GM19099 (cell line): Measurements from ENCODE around the gene LPP.

Experiments used
- POLR2A ChIP-seq: IDR thresholded peaks from 3 replicates; pipeline ENCODE4 v1.6.1; 2011; ENCODE audit warnings: low read depth; ENCODE audit not compliant: insufficient read length; ENCODE audit errors: extremely low read depth

The LPP gene

DNA sequence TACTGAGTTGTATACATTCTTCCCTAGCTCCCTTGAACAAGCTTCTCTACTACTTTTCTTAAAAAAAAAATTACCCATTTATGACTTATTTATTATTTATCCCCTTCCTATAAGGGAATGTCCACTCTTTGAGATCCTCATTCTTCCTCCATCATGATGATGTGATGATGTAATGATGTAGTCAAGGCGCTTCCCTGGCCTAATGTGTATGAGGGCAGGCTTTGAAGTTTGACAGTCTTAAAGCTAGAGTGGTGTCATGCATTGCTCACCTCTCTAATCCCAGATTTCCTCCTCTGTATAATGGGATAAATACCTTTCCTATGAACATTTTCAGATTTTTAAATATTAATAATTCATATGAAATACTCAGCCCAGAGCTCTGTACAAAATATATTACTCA, 531.8 kb downstream of the LPP start:
- TF ChIP-seq POLR2A: no peak

DNA sequence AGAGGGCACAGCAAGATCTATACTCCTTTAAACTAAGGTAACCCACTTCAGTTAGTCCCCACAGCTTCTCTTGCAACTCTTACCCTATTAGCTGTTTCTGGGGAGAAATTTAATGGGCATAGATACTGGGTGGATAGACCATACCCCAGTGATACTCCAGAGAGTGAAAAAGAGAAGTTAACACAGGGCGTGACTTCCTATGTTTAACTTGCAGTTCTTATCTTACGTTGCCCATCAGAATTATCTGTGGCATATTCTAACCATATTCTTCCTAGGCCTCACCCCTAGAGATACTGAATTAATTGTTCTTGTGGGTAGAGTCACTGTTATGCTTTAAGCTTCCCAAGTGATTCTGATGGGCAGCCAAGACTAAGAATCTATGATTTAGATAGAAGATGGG, 532.4 kb downstream of the LPP start:
- no peak for TF ChIP-seq POLR2A

DNA sequence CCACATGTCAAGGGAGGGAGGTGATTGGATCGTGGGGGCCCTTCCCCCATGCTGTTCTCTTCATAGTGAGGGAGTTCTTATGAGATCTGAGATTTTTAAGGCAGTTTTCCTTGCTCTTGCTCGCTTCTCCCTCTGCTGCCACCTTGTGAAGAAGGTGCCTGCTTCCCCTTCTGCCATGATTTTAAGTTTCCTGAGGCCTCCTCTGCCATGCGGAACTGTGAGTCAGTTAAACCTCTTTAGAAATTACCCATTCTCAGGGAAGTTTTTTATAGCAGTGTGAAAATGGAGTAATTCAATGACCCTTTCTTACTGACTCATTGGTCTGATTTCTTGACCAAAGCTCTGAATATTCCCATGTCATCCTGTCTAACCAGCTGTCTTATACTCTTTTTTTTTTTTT, 533.4 kb downstream of the LPP start:
- no peak for TF ChIP-seq POLR2A

DNA sequence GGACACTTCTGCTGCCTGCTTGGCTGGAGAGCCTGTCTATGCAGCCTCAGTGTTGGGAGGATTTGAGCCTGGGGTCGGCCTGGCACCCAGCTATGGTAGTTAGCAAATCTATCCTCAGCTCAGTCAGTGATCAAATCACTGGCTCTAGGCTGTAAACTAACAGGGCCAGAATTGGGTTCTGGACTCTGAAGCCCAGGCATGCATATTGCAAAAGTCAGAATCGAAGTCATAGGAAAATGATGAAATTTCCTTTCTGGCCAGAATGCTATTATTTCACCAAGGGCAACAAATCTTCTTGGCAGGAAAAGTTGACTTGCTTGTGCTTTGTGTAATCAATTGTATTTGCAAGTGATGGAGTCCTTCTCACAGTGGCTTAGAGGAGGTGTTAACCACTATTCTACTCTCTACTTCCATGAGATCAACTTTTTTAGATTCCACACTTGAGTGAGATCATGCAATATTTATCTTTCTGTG, 535.2 kb downstream of the LPP start:
- no peak for TF ChIP-seq POLR2A

DNA sequence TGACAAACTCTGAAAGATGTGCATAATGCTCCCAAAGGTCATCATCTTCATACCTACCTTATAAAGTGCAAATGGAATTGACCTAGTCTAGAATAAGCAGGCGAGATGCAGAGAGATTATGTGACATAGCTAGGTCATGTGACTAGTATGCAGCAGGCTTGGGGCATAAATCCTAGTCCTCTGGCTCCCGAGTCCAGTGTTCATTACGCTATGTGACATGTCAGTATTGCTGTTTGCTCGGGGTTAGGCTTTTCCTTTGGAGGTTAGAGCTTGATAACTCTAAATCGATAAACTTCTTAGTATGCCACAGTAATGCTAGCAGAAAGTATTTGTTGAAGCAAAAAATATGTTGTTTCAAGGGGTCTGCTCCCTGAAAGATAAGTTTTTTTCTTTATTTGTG, 536.1 kb downstream of the LPP start:
- no peak for TF ChIP-seq POLR2A

DNA sequence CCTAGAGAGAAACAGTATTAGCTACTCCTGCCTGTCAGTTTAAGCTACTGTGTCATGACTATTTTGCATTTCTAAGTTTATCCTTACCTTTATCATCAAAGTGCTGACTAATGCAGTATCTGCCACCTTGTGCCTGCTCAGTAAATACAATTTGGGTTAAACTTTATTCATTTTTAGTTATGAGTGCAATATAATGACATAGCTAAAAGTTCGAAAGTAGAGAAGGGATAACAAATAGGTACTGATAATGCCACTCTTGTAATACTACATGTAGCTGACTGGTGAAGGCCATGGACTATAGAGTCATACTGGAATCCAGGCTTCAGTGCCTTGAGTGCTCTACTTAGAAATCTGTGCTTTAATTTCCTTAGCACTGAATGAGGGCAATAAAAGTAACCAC, 537.0 kb downstream of the LPP start:
- TF ChIP-seq POLR2A: no peak

DNA sequence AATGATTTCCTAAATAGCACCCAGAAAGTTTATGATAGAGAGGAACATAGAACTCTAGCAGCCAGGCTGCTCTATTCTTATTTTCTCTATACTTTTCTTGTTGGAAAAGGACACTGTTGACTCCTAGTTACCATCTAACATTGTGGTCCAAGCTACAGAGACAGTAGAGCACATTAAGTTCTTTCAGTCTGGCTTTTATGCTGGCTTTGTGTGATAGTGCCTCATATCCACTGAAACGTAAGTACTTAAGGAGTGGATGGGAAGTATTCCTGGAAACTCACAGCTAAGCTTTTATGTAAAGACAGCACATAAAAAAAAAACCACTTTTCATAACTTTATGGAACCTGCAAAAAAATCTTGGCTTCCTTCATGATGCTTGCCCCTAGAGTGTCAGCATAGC, 537.7 kb downstream of the LPP start:
- TF ChIP-seq POLR2A: no peak

DNA sequence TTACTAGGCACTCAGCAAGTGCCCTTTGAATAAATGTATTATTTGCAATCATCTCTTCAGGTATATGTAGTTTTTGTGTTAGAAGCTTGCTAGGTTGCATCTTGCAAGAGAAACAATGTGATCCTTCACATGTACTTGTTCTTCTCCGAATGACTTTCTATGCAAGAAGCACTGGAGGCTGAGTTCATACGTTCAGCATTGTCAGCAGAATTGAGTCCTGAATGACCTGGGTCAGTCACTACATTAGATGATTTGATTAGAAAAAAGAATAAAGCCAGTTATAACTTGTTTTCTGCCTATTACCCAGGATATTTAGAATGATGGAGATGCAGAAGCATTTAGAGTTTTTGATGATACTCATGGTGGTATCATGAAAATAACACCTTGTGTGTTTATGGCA, 538.7 kb downstream of the LPP start:
- no peak for TF ChIP-seq POLR2A

DNA sequence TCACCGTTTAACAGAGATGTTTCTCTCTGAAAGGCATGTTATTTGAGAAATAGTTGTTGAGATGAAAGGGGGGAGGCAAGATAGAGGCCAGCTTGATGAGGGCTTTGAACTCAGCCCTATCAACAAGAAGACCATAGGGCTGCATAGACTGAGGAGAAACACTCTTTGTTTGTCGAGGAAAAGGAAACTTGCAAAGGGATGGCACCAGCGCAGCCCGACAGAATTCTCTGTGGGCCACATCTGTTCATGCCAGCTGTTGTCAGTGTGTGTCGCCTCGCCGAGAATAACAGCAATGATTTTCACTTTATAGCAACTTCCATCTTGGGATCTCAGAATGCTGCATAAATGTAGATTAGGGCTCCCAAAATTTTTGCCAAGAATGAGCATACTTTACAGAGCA, 539.5 kb downstream of the LPP start:
- no peak for TF ChIP-seq POLR2A

DNA sequence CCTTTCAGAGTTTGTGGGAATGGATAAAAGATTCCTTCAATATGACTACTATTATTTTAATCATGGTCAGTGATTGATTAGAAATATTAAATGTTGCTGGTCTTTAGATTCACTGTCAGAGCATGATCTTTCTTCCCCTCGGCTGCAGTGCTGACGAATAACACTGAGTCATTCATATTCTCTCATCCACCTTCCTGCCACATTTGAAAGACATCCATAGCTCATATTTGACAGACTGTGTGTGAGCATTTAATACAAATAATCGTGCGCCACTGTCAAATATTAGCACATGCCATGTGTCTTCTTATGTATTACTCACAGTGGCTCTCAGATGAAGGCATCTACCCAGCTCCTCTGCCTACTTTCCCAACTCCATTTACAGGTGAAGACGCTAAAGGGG, 541.3 kb downstream of the LPP start:
- no peak for TF ChIP-seq POLR2A

DNA sequence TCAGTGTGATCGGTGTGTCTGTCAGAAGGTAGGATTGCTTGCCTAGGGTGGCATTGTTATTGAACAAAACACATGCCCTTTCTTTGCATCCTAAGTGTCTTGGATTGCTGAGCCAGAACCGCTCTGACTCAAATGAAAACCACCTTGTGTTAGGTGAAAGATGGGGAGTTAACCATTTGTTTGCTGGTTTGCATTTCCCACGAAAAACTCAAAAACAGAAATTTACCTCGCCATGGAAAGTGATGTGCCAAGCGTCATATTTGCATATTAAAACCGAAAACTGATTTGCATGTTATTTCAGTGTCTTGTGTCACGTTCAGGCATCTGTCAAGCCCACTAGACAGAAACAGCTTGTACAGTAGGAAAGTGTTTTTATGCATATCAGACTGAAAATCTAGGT, 543.2 kb downstream of the LPP start:
- no peak for TF ChIP-seq POLR2A

DNA sequence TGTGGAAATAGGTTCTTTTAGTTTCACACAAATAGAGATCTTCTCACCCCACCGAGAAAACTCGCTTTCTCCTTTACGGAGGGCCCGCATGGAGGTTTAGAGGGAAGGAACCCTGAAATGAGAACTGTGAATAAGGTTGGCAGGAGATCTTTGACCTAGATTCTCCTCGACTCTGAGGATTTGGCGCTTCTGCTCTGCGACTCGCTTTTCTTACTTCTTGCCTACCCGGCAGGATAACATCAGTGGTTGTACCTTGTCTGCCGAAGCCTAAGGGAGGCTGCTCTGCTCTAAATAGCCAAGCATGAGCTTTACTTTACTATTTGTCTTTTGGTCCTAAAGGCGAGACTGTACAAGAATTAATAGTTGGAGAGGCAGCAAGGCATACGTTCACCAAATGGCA, 544.5 kb downstream of the LPP start:
- TF ChIP-seq POLR2A: no peak

DNA sequence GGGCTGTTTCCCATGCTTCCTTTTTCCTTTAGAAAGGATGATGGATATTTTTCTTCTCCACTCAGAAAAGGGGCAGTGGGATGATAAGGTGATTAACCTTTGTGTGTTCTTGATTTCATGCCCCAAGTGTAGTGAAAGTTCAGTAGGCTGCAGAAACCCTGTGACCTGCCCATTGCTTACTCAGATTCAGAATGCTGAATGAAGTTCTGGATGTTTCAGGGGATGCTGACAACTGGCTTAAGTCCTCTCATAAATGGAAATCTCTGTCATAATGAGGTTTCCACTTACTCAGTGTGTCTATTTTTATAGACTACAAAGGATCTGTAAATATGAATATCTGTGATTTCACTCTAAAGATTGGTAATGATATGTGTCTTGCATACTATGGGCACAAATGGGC, 546.5 kb downstream of the LPP start:
- TF ChIP-seq POLR2A: no peak

DNA sequence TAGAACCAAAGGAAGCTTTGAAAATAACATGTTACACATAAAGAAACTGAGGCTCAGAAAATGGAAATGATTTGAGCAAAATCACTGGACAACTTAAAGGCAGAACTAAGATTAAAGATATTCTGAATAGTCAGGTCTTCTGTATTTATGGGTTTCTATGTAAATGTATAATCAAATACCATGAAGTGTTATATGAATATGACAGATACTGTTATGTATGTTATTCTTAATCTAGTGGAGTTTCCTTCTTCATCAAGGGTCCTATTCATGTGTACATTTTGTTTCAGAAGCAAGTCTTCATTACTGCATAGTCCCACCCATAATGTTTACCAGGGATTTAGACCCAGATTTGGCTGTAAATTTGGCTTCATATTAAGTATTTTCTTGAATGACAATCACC, 547.0 kb downstream of the LPP start:
- TF ChIP-seq POLR2A: no peak

DNA sequence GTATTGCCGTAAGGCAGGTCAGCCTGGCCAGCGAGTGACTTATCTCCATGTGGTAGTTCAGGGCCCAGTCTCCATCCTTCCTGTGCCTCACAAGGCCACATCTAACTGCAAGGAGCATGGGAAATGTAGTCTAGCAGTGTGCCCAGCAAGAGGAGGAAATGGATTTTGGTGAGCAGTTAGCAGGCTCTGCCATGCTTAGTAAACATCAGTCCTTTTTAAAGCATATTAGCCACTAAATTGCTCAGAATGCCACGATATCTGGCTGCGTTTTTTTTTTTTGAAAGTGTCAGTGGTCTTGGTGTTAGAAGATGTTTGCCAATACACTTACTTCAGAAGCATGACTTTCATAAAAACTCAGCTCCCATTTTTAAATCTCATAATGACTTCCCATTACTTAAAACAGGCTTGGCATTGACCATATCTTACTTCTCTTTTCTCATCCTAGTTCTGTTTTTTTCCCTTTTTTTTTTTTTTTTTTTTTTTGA, 547.6 kb downstream of the LPP start:
- no peak for TF ChIP-seq POLR2A

DNA sequence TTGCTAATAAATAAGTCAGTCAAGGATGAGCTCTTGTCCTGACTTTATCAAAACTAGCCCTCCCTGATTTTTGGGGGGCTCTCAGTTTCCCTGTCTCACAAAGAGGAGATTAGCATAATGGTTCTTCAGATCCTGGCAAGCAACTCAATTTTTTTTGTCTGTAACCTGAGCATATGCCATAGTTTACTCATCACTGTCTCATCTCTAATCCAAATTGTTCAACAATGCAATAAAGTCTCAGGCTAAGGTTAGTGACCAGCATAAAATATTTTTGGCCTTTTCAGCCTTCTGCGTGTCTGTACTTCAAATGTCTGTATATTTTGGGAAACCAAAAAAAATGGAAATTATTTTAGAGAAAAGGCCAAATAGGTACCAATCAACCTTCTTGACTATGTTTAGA, 552.2 kb downstream of the LPP start:
- no peak for TF ChIP-seq POLR2A

DNA sequence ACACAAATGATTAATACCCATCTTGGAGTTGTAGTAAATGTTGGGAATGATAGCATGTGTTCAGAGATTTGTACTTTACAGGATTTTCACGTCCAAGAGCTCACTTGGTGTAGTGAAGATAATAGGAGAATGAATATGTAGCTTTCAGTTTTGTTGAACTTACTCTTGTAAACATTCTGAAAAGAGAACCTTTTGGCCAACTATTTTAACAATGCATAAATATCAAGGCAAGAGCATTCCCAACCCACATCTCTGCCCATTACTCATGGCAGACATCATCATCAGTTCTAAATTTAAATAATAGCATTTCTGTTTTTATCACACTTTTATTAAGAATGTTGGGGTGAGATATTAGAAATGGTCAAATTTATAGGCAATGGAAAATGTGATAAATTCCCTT, 552.6 kb downstream of the LPP start:
- TF ChIP-seq POLR2A: no peak
